COR-L47 (cell line): ENCODE results near the gene TSHB.

Experiments used
- DNase-seq: peaks from one replicate; lab custom pipeline; 2025; lab: John Stamatoyannopoulos, UW

The TSHB gene

GRCh38 chr1:115060501-115060900, 30.9 kb downstream of the TSHB start:
- no peak for DNase-seq

GRCh38 chr1:115062542-115063004, 32.9 kb downstream of the TSHB start:
- DNase-seq = no peak

- no peak for DNase-seq
These were observed 33.7 kb downstream of the TSHB start for GRCh38 chr1:115063228-115063901.

GRCh38 chr1:115064461-115064860, 34.8 kb downstream of the TSHB start:
- no peak for DNase-seq

- DNase-seq = no peak
These were observed 35.4 kb downstream of the TSHB start for GRCh38 chr1:115065021-115065420.

GRCh38 chr1:115067161-115067859, 37.7 kb downstream of the TSHB start:
- no peak for DNase-seq

GRCh38 chr1:115068826-115069585, 39.4 kb downstream of the TSHB start:
- peak; percentile 30 for DNase-seq

GRCh38 chr1:115069659-115070308, 40.2 kb downstream of the TSHB start:
- DNase-seq = no peak

- DNase-seq = no peak
These were observed 41.5 kb downstream of the TSHB start for GRCh38 chr1:115071012-115071664.

- DNase-seq = no peak
These were observed 43.9 kb downstream of the TSHB start for GRCh38 chr1:115073298-115074087.

- no peak for DNase-seq
These were observed 45.4 kb downstream of the TSHB start for GRCh38 chr1:115074839-115075534.

GRCh38 chr1:115076384-115076915, 46.8 kb downstream of the TSHB start:
- DNase-seq = no peak

GRCh38 chr1:115077286-115077983, 47.8 kb downstream of the TSHB start:
- no peak for DNase-seq

GRCh38 chr1:115077984-115078330, 48.3 kb downstream of the TSHB start:
- no peak for DNase-seq

- no peak for DNase-seq
These were observed 49.1 kb downstream of the TSHB start for GRCh38 chr1:115078708-115079107.

- no peak for DNase-seq
These were observed 53.3 kb downstream of the TSHB start for GRCh38 chr1:115082949-115083348.
